ENCODE results near the gene L3MBTL2. TPM values are rescaled to one million over a fixed set of nuclear protein-coding genes. Genes with fewer than 3 reads are reported as not detected.

L3MBTL2 gene
- total and polyA plus RNA-seq, 2 experiments from 2014 or later = 12.1 to 20.1 TPM

DNA sequence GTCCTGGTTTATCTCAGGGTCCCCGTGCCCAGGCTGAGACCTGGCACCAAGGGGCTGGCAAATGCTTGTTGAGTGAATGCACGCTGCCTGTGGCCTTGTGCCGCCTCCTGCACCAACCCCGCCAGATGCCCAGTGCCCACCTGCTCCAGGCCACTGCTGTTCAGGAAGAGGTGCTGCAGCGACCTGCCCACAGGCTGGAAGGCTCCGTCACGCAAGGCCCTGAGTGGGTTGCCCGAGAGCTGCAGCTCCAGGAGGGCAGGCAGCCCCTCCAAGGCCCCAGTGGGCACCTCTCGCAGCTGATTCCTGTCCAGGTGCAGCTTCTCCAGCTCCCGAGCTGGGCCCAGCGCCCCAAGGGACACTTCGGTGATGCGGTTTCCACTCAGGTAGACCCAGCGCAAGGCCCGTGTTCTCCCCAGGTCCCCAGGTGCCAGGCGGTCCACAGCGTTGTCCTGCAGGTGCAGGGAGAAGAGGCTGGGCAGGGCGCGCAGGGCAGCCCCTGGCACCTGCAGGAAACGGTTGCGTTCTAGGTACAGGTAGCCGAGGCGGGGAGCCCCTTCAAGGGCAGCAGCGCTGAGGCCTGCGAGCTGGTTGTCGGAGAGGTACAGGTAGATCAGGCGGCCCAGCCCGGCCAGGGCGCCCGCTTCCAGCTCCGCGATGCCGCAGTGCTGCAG is 32.1 kb downstream of the L3MBTL2 start:
- Histone ChIP-seq H3K4me3 (no peak overlapping the region), H3K27me3 (no peaks in the 10 kb centered on the region), H3K36me3 (replicated peaks; ENCODE audit: insufficient read depth, low read depth) (no peaks in the 10 kb centered on the region), H2AFZ (peak overlapping the region; percentile 53), H3K4me1 (ENCODE audit: insufficient read depth) (peaks cover 4% of the 10 kb centered on the region), H3K27ac (no peak overlapping the region), H3K4me2 (peak overlapping the region; percentile 74), H3K9me3 (ENCODE audit: low read depth) (no peaks in the 10 kb centered on the region), H3K79me2 (no peaks in the 10 kb centered on the region), H3K9me2 (replicated peaks; ENCODE audit: insufficient read depth) (no peaks in the 10 kb centered on the region), H4K20me1 (ENCODE audit: insufficient read depth, poor library complexity, severe bottlenecking) (no peaks in the 10 kb centered on the region)
- no peak for TF ChIP-seq EZH2 (IDR thresholded peaks at IDR 0.05; ENCODE audit: borderline replicate concordance)
- TF ChIP-seq CTCF (IDR thresholded peaks at IDR 0.05; ENCODE audit: poor library complexity) = no peak
- no peak for TF ChIP-seq EZH2phosphoT487 (IDR thresholded peaks at IDR 0.05; ENCODE audit: low read depth, severe bottlenecking, unreplicated experiment)
- WGBS (ENCODE audit: low lambda C conversion rate, missing lambda C conversion rate) = 62% methylated on average over 32 of the region's 33 CpGs
- no peak for DNase-seq (ENCODE audit: low spot score)

GRCh38 chr22:41237707-41238569 is 32.8 kb downstream of the L3MBTL2 start:
- H3K4me2 ChIP-seq = peak overlapping the region; percentile 74
- peak; percentile 87 for DNase-seq (ENCODE audit: low spot score)
- H3K27ac ChIP-seq = no peak overlapping the region
- no peaks in the 10 kb centered on the region for H4K20me1 ChIP-seq (ENCODE audit: insufficient read depth, poor library complexity, severe bottlenecking)
- TF ChIP-seq CTCF (IDR thresholded peaks at IDR 0.05; ENCODE audit: poor library complexity) = peak; percentile 64
- no peak for TF ChIP-seq EZH2phosphoT487 (IDR thresholded peaks at IDR 0.05; ENCODE audit: low read depth, severe bottlenecking, unreplicated experiment)
- no peaks in the 10 kb centered on the region for H3K9me2 ChIP-seq (replicated peaks; ENCODE audit: insufficient read depth)
- H3K79me2 ChIP-seq = no peaks in the 10 kb centered on the region
- no peaks in the 10 kb centered on the region for H3K9me3 ChIP-seq (ENCODE audit: low read depth)
- no peaks in the 10 kb centered on the region for H3K36me3 ChIP-seq (replicated peaks; ENCODE audit: insufficient read depth, low read depth)
- H3K4me1 ChIP-seq (ENCODE audit: insufficient read depth) = peaks cover 4% of the 10 kb centered on the region
- H3K4me3 ChIP-seq = peak overlapping the region; percentile 52
- WGBS (ENCODE audit: low lambda C conversion rate, missing lambda C conversion rate) = 32% methylated on average over 84 of the region's 97 CpGs
- H2AFZ ChIP-seq = peak overlapping the region; percentile 53
- no peaks in the 10 kb centered on the region for H3K27me3 ChIP-seq

DNA sequence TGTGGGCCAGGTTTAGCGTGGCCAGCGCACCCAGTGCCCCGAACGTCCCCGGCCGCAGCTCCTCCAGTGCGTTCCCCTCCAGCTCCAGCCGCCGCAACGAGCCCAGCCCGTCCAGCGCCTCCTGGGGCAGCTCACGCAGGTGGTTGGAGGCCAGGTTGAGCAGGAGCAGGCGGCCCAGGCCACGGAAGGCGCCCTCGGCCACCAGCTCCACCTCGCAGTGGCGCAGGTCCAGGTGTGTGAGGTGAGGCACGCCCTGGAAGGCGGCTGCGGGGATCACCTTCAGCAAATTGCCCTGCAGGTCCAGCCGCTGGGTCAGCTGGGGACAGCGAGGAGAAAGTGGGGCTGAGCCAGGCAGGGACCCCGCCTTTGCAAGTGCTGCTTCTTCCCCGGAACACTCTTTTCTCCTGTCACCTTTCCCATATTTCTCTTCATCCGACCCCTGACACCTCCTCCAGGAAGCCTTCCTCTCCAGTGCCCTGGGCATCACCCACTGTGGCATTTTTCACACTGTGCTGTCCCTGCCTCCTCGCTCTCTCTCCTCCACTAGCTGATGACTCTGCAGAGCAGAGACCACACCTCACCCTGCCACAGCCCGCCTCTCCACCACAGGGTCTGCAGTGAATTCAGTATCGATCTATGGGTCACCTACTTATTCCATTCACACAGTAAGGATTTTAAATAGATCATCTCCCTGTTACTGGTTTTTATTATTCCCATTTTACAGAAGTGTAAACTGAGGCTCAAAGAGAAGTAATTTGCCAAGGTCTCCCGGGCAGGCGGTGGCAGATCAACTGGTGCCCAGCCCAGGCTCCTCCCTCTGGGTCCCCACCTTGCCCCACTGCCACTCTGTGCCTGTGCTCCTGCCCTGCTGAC is 33.7 kb downstream of the L3MBTL2 start:
- Histone ChIP-seq H3K4me1 (ENCODE audit: insufficient read depth) (peaks cover 4% of the 10 kb centered on the region), H3K27ac (no peak overlapping the region), H3K79me2 (no peaks in the 10 kb centered on the region), H3K9me2 (replicated peaks; ENCODE audit: insufficient read depth) (no peaks in the 10 kb centered on the region), H3K9me3 (ENCODE audit: low read depth) (no peaks in the 10 kb centered on the region), H4K20me1 (ENCODE audit: insufficient read depth, poor library complexity, severe bottlenecking) (no peaks in the 10 kb centered on the region), H3K4me3 (no peak overlapping the region), H2AFZ (no peak overlapping the region), H3K4me2 (peak overlapping the region; percentile 74), H3K36me3 (replicated peaks; ENCODE audit: insufficient read depth, low read depth) (no peaks in the 10 kb centered on the region), H3K27me3 (no peaks in the 10 kb centered on the region)
- TF ChIP-seq CTCF (IDR thresholded peaks at IDR 0.05; ENCODE audit: poor library complexity) = no peak
- no peak for DNase-seq (ENCODE audit: low spot score)
- 97% methylated on average over 30 of the region's 32 CpGs for WGBS (ENCODE audit: low lambda C conversion rate, missing lambda C conversion rate)
